ENCODE data around the gene ZC3H14.

The ZC3H14 gene

DNA sequence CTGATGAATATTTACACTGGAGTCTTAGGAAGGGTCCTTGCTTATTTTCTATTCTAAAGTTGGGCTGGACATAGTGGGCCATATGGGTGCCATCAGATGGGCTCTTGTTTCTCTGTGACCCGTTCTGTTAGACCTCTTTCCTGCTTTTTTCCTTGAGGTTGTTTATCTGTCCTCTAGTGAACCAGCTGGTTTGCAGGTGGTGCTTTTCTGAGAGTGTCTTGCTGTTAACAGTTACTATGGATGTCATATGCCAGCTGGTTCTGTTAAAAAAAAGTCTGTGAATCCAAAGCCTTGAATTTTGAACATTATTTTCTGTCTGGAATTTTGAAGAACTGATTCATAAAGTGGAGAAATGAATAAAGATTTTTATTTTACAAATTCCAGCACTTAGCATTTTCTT lies 29.2 kb downstream of the ZC3H14 start:
- DNase-seq: no peak
- Histone ChIP-seq H3K4me1 (no peaks in the 10 kb centered on the region; the same call in 1 of the 2 replicates), H3K27me3 (no peaks in the 10 kb centered on the region), H3K9me3 (no peaks in the 10 kb centered on the region), H3K4me3 (ENCODE audit: low read depth, low read length) (no peak overlapping the region), H3K36me3 (peaks cover 60% of the 10 kb centered on the region)
- TF ChIP-seq, protein P1, sequence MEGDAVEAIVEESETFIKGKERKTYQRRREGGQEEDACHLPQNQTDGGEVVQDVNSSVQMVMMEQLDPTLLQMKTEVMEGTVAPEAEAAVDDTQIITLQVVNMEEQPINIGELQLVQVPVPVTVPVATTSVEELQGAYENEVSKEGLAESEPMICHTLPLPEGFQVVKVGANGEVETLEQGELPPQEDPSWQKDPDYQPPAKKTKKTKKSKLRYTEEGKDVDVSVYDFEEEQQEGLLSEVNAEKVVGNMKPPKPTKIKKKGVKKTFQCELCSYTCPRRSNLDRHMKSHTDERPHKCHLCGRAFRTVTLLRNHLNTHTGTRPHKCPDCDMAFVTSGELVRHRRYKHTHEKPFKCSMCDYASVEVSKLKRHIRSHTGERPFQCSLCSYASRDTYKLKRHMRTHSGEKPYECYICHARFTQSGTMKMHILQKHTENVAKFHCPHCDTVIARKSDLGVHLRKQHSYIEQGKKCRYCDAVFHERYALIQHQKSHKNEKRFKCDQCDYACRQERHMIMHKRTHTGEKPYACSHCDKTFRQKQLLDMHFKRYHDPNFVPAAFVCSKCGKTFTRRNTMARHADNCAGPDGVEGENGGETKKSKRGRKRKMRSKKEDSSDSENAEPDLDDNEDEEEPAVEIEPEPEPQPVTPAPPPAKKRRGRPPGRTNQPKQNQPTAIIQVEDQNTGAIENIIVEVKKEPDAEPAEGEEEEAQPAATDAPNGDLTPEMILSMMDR (IDR thresholded peaks at IDR 0.05; ENCODE audit: low read depth, low read length): no peak

DNA sequence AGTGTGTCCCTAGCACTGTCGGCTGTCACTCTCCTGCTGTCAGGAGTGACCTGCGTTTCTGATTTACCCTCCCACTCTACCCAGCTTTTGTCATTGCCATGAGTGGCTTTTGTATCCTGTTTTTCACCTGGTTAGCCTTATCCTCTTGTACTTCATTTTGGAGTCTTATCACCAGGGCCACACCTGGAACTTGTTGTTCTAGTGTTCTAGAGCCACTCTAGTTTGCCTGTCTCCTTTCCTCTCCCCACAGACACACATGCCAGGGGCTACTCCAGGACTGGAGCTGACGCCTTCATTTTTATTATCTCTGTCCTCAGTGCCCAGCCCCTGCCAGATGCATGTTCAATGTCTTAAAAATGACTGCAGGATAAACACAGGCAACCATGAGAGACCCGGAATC lies 34.2 kb downstream of the ZC3H14 start:
- Histone ChIP-seq H3K27me3 (no peaks in the 10 kb centered on the region), H3K4me1 (no peaks in the 10 kb centered on the region), H3K4me3 (ENCODE audit: low read depth, low read length) (no peak overlapping the region), H3K9me3 (no peaks in the 10 kb centered on the region), H3K36me3 (peaks cover 77% of the 10 kb centered on the region)
- no peak for DNase-seq
- TF ChIP-seq, protein P1 (IDR thresholded peaks at IDR 0.05; ENCODE audit: low read depth, low read length): no peak

DNA sequence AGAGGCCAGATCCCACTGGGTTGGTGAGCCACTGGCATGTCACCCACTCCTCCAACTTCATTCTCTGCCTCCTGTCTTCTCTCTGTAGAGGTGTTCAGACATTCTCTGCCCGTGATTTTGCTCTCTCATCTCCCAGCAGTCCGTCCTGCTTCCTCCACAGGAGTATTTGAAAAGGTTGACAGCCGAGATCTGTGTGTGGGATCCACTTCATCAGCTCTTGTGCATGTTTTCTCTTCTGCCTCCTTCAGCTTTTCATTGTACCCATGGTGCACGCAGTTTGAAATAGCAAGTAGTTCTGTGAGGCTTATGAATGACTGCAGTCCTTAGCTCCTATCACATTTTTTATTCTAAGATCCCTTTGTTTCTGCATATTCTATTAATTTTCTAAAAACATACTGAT lies 34.8 kb downstream of the ZC3H14 start:
- TF ChIP-seq, protein P1 (IDR thresholded peaks at IDR 0.05; ENCODE audit: low read depth, low read length): no peak
- peaks cover 82% of the 10 kb centered on the region for H3K36me3 ChIP-seq
- DNase-seq: no peak

DNA sequence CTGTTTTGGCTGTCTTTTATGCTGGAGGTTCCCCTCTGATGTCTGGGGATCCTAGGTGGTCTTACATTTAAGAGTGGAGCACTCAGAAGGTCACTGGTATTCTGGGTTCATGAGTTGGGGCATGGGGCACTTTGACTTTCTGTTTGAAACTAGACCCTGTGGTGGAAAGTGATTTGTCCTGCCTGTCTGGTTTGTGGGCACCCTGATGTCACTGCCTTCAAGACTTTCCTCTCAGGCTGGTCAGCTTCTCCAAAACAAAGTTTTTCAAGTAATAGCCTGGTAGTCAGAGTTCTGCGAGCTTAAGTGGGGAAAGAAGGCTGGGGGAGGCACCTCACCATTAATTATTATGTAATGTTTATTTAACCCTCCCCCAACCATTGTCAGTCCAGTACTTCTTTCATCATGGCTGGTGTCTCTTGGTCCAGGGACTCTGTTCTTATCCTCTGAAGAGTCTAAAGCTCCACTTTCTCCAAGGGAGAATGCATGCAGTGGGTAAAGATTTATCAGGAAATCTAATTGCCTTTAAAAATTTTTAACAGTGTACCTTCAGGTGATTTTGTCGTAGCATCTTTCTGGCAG lies 35.3 kb downstream of the ZC3H14 start:
- no peak for DNase-seq
- Histone ChIP-seq H3K9me3 (no peaks in the 10 kb centered on the region), H3K4me1 (no peaks in the 10 kb centered on the region), H3K4me3 (ENCODE audit: low read depth, low read length) (no peak overlapping the region), H3K27me3 (no peaks in the 10 kb centered on the region), H3K36me3 (peaks cover 84% of the 10 kb centered on the region)
- TF ChIP-seq, protein P1 (IDR thresholded peaks at IDR 0.05; ENCODE audit: low read depth, low read length): no peak

More for the DNA sequence above, 34.8 kb downstream of the ZC3H14 start:
- no peaks in the 10 kb centered on the region for H3K9me3 ChIP-seq
- no peaks in the 10 kb centered on the region for H3K4me1 ChIP-seq
- H3K27me3 ChIP-seq: no peaks in the 10 kb centered on the region
- no peak overlapping the region for H3K4me3 ChIP-seq (ENCODE audit: low read depth, low read length)

DNA sequence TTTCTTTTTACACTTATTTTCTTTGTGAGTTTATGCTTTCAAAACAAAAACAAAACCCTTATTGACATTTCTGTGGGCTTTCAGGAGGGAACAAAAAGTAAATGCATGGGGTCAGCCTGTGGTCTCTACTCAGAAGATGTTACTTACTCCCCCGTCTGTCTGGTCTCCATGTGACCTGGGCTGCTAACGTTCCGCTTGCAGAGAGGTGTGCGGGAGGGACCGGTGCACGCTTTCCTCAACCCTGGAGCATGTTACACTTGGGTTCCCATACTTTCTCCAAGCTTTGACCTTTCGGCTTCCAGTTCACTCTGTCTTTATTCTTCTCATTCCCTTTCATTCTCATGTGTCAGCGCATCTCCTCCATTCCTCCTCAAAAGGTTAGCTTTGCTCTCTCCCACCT lies 36.5 kb downstream of the ZC3H14 start:
- TF ChIP-seq, protein P1 (IDR thresholded peaks at IDR 0.05; ENCODE audit: low read depth, low read length): no peak
- no peaks in the 10 kb centered on the region for H3K9me3 ChIP-seq
- DNase-seq: no peak
- H3K36me3 ChIP-seq: peaks cover 92% of the 10 kb centered on the region
- H3K27me3 ChIP-seq: no peaks in the 10 kb centered on the region
- no peak overlapping the region for H3K4me3 ChIP-seq (ENCODE audit: low read depth, low read length)
- no peaks in the 10 kb centered on the region for H3K4me1 ChIP-seq

DNA sequence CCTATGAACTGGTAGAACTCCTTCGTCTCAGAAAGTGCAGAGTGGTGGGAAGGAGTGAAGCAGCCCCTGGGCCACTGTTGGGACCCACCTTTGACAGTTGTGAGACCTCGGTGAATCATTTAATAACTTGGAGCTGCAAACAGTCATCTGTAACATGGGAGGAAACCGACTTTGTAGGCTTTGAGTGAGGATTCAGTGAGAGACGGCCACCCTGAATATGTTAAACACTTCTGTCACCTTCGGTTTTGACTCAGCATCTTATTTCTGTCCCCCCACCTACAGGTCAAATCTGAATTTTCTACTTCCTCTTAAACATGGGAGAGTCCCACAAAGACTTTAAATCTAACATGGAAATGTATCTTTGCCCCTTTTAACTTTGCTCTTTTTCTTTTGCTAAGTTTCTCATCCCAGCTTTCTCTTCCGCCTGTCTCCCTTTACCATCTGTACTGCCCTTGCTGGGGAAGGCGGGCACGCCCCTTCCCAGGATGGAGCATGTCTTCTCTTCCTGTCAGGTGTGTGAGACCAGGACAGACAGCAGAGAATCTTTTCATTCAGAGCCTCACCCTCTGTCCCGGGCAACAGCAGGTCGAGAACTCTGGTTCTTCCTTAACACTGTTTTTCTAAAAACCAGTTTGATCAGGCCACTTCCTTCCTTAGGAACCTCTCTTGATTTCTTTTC lies 37.1 kb downstream of the ZC3H14 start:
- Histone ChIP-seq H3K4me3 (ENCODE audit: low read depth, low read length) (no peak overlapping the region), H3K27me3 (no peaks in the 10 kb centered on the region), H3K4me1 (no peaks in the 10 kb centered on the region), H3K9me3 (no peaks in the 10 kb centered on the region), H3K36me3 (peaks cover 92% of the 10 kb centered on the region)
- no peak for DNase-seq
- TF ChIP-seq, protein P1 (IDR thresholded peaks at IDR 0.05; ENCODE audit: low read depth, low read length): no peak
